ENCODE measurements around the gene OPRM1. TPM values are rescaled to one million over a fixed set of nuclear protein-coding genes. Genes with fewer than 3 reads are reported as not detected.
"Not testable (repeated sequence)": the region's sequence is repeated elsewhere in the genome, so short reads cannot be mapped to it uniquely, and the experiment has no call there.

The OPRM1 gene
- total RNA-seq, 1 donor from 2014 or later, result not detected

DNA sequence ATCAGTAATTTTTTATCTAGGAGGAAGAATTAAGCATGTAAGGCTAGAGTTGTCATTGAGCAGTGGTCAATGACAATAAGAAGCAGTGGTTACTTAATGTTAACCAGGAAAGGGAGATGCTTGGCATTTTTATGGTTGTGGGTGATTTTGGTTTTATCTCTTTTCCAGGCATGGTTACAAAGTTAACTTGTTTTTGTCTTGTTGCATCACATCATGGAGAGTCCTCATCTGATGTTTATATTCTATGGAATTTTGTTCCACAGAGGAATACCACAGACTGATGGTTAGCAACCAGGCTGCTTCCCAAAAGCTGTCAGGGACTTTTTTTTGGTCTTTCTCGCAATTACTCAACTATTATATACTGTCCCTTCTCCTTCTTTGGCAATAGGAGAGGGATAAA, 32.7 kb downstream of the OPRM1 start:
- DNase-seq (ENCODE audit: missing footprints), result no peak
- intact Hi-C loops (cut with DNase I), result no loop called here
- no peak for ATAC-seq

DNA sequence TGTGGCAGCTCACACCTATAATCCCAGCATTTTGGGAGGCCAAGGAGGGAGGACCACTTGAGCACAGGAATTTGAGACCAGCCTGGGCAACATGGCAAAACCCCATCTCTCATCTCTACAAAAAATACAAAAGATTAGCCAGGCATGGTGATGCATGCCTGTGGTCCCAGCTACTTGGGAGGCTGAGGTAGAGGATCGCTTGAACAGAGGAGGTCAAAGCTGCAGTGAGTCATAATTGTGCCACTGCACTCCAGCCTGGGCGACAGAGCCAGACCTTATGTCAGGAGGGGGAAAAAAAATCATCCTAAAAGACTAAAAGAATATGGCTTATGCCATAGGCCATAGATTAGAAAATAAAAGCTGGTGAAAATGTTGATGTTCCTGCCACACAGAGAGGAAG, 39.6 kb downstream of the OPRM1 start:
- intact Hi-C loops (cut with DNase I); DNase-seq (ENCODE audit: missing footprints); ATAC-seq: not testable (repeated sequence)

DNA sequence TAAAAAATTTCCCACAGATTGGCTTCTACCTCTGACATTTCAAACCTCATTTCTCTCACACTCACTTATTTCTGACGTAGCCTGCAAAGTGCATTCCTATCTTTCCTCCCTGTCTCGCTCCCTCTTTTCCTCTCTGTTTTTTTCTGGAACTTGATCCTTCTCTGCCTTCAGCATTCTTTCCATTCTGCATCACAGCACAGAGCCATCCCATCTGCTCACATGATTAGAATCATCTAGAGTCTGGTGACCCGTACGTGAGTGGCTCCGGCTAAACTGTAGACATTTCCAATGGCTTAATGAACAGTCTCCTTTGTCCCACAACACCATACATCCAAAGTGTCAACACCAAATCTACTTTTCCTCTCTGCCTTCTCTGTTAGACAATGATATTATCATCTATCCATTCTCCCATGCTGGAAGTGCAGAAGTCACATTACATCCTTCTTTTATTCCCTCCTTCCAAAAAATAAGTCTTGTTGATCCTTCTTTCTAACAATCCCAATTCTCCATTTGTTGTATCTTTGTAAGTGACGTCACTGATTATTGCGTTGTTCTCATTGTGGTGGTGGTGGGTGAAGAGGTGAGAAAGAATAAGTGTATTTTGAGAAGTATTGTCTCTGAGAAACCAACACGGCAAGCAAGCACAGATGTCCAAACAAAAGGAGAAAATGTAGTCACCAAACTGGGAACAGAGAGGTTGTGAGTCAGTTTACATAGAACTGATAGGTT, 41.6 kb downstream of the OPRM1 start:
- ATAC-seq (no peak), DNase-seq (ENCODE audit: missing footprints) (no peak)
- intact Hi-C loops (cut with DNase I), result no loop called here

DNA sequence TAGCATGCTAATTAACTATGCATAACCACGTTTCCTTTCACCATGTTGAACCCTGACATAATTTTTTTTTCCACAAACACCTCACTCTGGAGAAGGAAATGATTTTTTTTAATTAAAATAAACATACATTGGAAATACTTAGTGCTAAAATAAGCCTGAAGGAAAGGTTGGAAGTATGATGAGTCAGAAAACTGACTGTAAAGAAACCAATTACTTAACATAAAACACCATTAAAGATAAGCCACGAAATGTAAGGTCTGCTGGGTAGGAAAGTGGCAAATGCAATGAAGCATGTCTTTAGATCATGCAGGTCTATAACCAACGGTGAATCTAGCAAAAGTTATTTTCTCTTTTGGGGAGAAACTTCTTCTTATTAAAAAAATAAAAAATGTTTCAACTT, 47.5 kb downstream of the OPRM1 start:
- ATAC-seq, result no peak

DNA sequence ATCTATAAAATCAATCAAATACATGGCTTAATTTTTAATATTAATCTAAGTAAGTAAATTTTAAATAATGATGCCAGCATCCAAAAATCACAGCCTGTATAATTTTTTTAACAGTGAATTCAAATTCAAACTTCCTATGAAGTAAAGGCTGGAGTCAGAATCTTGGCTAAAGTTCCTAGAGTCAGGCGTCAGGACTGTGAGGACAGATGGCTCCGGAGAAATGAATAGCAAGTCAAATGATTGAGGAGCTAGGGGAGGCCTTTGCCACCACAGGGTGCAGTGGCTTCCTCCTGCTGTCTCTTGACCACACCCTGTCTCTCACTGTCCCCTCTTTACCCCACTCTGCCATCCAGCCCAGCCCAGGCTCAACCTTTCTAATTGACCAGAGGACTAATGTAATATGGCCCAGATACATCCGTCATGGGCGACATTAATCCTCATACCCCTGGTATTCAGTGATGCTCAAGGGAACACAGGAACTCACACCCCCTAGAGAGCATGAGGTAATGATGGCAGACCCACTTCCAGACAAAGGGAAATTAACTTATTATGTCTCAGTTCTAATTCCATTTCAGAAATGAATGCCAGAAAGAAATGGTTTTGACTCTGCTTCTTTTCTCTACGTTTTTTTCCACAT, 53.4 kb downstream of the OPRM1 start:
- DNase-seq (ENCODE audit: missing footprints), result no peak
- intact Hi-C loops (cut with DNase I), result no loop called here
- no peak for ATAC-seq

More for the DNA sequence above, 47.5 kb downstream of the OPRM1 start:
- intact Hi-C loops (cut with DNase I), result no loop called here
- DNase-seq (ENCODE audit: missing footprints), result no peak

DNA sequence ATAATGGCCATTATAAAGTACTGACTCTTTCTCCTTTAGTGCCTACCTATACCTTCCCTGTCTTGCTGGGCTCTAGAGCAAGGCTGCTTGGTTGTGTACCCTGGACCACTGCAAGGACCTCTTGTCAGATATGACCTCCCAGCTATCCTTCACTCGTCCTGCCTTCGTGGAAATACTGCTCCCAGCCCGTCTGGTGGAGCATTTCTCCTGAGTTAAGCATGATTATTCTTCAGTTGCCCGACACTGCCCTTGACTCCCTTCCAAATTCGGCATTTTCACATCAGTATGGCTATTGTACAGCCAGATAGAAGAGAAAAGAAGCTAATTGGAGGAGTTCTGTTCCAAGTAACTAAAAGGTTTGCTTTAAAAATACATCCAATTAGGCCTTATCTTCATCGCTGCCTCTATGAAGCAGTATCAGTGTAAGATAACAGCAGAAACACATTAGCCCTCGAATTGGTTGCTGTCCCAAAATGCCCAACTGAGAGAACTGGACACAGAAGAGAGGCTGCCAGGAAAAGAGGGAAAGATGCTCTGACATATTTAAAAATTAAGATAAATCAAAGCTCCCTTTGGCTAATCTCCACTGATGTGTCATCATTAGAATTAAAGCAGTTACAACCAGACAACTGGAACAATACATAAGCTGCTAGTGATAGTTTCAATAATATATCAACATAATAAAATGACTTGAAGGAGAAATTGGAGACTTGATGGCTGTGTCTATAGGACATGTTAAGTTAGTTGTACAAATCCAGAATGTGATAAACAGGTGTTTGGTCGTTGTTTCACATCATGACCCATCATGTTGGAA, 54.4 kb downstream of the OPRM1 start:
- no peak for ATAC-seq
- intact Hi-C loops (cut with DNase I), result no loop called here
- no peak for DNase-seq (ENCODE audit: missing footprints)

DNA sequence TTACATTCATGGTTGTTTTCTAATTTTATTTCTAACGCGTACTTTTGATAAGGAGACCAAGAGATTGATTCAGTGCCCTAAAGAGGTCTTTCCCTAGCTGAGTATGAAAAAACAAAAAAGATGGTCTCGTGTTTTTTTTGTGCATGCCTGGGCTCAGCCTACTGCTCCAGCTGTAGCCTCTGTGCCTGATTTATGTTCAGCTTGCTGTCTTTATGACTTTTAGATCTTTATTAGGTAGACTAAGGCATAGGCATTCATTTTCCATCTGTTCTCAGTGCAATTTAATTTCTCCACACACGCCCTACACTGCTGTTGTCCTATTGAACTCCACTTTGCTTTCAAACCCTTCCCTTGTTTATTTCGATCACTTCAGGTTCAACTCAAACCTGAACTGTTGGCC, 56.5 kb downstream of the OPRM1 start:
- ATAC-seq, result no peak
- intact Hi-C loops (cut with DNase I), result no loop called here
- no peak for DNase-seq (ENCODE audit: missing footprints)

DNA sequence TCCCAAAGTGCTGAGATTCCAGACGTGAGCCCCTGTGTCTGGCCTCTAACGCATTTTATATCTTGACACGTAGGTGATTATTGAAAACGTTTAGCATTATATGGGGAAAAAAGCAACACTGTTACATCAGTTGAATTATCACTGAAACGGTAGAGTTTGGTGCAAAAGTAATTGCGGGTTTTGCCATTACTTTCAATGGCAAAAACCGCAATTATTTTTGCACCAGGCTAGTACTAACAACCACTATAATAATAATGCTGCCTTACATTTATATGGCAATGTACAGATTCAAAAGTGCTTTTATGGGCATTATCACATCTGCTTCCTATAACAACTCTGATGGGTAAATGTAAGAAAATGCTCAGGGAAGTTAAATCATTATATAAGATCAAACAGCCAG, 57.3 kb downstream of the OPRM1 start:
- intact Hi-C loops (cut with DNase I), result no loop called here
- DNase-seq (ENCODE audit: missing footprints) (no peak), ATAC-seq (no peak)

DNA sequence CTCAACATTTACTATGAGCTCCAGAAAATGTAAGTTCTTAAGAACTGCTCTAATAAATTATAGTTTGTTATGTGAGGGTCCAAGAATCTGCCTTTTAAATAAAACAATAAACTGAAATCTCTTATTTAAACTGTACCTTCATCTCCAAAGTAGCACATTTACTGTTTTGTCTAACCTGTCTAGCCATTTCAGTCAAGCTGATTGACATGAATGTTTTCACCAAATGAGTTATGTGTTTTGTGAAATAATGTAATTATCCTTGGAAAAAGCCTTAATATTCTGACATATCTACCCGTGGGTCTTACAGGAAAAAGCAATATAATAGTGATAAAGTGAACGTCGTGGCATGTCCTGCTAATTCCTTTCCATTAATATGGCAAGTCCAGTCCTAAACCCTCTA, 57.8 kb downstream of the OPRM1 start:
- ATAC-seq (no peak), DNase-seq (ENCODE audit: missing footprints) (no peak)
- intact Hi-C loops (cut with DNase I), result no loop called here

DNA sequence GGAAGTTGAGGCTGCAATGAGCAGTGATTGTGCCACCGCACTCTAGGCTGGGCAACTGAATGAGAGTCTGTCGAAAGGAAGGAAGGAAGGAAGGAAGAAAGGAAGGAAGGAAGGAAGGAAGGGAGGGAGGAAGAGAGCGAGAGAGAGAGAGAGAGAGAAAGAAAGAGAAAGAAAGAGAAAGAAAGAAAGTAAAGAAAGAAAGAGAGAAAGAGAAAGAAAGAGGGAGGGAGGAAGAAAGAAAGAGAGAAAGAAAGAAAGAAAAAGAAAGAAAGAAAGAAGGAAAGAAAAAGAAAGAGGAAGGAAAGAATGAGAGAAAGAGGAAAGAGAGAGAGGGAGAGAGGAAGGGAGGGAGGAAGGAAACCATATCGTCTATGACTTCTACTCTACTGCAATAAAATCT, 60.2 kb downstream of the OPRM1 start:
- no peak for DNase-seq (ENCODE audit: missing footprints)
- intact Hi-C loops (cut with DNase I), result no loop called here
- ATAC-seq, result no peak

DNA sequence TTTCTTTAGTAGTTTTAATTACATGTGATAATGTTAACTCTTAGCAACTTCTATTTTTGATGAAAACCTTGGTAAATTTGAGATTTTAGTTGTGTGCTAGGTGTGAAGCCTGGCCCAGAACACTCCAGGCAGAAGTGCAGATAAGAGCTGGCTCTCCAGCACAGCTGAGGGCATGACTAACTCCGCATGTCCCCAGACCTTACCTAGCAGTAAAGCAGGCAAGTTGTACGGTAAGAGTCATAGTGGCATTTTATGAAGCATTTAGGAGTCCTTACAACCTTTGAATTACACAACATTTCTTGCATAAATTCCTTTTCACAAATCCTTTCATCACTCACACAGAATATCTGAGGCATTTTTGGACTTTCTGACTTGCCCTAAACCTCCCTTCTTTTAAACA, 67.2 kb downstream of the OPRM1 start:
- no peak for ATAC-seq

DNA sequence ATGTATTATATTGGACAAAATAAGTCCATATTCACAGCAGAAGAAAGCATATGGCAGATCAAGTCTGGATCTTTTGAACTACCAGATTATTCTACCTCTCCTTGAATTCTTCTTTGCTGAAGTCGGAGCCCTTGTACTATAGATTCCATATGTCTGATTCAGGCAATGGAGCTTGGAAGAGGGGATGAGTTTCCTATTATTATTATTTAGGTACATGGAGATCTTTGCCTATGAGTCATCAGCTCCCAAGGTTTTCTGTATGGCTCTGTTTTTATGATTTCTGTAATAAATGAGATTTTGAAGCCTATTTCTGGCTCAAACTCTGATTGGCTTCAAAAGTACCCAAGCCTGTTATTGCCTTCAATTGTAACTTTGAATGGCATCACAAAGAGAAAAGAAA, 72.0 kb downstream of the OPRM1 start:
- no peak for ATAC-seq
- intact Hi-C loops (cut with DNase I), result no loop called here
- no peak for DNase-seq (ENCODE audit: missing footprints)

More for the DNA sequence above, 67.2 kb downstream of the OPRM1 start:
- DNase-seq (ENCODE audit: missing footprints), result no peak
- intact Hi-C loops (cut with DNase I), result no loop called here

DNA sequence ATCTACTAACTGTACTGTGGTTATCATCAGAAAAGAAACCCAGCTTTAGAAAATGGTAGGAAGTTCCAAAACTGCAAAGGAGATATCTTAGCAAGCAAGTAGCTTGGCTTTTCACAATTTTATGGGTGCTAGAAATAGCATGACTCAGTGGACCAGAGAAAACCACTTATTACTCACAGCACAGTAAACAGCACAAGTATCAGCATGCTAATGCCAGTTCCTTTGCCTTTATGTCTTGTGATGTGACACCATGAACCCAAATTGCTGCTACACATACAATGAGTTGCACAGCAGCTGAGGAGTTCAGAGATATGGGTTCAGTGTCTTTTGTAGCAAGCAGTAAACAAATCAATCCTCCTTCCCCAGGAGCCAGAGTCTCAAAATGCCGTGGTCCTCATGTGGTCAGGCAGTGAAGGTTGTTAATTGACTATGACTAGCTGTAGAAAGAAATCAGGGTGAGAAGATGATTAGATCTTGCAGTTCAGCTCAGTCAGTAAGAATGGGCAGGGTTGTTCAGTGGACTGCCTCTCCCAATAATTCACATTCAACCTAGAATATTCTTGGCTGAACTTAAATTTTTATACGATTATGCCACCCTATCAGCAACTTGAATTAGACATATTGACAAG, 73.3 kb downstream of the OPRM1 start:
- ATAC-seq, result no peak
- intact Hi-C loops (cut with DNase I), result no loop called here
- DNase-seq (ENCODE audit: missing footprints), result no peak

DNA sequence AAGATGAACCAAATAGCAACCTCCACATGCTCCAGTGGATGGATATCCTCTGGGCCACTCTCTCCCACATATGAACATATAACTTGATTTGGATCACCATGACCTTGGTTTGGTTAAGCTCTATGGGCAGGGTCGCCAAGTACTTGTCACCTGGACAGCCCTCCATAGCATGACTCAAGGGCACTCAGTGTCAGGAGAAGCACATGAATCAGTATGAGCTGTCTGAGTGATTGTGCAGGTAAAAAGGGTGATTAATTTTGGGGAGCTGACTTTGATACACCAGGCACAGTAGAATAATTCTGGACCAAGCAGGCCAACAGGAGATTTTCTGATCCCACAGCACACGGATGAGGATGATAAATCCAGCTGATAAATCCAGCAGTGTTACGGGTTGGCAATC, 74.4 kb downstream of the OPRM1 start:
- DNase-seq (ENCODE audit: missing footprints), result no peak
- no peak for ATAC-seq
- intact Hi-C loops (cut with DNase I), result no loop called here

DNA sequence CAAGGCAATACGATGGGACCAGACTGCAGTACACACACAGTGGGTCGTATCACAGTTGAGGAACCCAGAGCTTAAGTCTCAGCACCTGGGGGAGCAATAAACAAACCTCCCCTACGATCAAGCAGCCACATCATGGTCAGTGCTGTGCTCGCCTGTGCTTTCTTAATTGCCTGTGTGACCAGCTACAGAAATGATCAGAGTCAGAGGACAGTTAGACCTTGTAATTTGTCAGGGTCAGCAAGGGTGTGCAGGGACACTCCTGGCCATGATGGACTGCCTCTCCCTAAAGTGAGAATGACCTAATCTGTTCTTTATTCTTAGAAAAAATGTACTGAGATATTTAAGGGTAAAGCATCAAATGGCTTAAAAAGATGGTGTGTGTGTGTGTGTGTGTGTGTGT, 78.4 kb downstream of the OPRM1 start:
- no peak for DNase-seq (ENCODE audit: missing footprints)
- intact Hi-C loops (cut with DNase I), result no loop called here
- ATAC-seq, result no peak

DNA sequence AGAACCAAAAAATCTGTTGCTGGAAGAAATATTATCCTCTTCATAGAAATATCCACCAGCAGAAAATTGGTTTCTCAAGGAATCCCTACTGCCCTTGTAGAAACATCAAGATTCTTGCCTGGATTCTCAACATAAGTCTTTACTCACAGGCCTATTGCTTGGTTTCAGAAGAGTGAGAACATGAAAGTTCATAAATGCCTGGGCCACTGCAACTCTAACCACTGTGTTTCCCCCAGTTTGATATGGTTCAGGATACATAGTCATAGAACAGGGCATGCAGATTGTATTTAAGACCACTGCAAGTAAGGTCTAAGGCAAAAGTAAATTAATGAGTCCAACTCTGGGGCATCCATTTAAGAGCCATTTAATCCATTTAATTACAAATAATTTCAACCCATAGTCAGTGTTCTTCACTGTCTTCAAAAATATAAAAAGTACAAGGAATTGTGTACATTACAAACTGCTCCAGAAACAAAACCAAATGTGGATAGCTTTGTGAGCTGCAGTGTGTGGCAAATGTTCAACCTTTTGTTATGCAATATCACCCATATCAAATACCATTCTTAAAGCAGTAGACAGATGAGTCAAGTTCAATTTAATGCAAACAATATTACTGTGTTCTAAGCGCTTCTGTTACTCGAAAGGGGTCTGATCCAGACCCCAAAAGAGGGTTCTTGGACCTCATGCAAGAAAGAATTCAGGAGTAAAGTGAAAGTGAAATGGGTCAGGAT, 83.3 kb downstream of the OPRM1 start:
- DNase-seq (ENCODE audit: missing footprints), result no peak
- ATAC-seq, result no peak
- intact Hi-C loops (cut with DNase I), result no loop called here

DNA sequence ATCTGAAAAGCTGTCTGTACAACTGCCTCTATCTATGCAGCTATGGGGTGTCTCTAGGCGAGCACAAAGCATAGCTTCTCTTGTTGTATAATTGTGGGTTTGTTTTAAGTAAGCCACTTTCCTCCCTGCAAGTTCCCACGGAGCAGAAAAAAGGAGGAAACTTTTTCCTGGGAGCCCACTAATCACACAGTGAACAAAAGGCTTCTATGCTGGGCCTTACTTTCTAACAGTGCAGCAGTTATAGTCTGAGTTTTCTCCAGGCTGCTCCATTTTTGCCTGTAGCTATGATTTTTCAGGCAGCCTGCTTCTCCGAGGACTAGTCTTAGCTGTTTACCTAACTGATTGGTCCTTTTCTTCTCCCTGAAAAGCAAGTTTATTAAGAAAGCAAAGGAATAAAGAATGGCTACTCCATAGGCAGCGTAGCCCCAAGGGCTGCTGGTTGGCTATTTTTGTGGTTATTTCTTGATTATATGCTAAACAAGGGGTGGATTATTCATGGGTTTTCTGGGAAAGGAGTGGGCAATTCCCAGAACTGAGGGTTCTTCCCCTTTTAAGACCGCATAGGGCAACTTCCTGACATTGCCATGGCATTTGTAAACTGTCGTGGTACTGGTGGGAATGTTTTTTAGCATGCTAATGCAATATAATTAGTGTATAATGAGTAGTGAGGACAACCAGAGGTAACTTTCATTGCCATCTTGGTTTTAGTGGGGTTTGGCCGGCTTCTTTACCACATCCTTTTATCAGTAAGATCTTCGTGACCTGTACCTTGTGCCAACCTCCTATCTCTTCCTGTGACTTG, 84.3 kb downstream of the OPRM1 start:
- ATAC-seq, result no peak
- no peak for DNase-seq (ENCODE audit: missing footprints)

DNA sequence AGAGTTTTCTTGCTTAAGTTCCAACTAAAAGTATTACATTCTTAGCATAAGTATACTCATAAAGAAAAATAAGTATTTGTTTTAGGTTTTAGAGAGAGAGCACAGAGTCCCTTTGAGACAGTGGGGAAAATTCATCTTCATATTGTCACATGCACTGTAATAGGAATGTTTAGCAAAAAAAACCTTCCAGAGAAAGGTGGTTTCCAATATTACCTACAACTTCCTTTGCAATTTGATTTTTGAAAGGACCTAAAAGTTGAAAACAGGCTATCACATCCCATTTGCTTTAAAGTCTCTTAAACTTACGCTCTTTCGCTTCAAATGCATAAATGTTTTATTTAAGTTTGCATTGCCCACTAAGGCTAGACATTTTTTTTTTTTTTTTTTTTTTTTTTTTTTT, 86.4 kb downstream of the OPRM1 start:
- intact Hi-C loops (cut with DNase I), result no loop called here
- DNase-seq (ENCODE audit: missing footprints) (no peak), ATAC-seq (no peak)

More for the DNA sequence above, 84.3 kb downstream of the OPRM1 start:
- intact Hi-C loops (cut with DNase I), result no loop called here

All from Right ventricle myocardium inferior (tissue), 1 donor.